DND-41 (cell line): ENCODE results near the gene GFOD1.

ENCODE experiments used
- ATAC-seq: fragments of 200-7000 bp; cut with Tn5 transposase; 3 replicates; pipeline ENCODE4 v1.9.1; 2021; ENCODE audit warnings: low read depth; ENCODE audit not compliant: insufficient read depth
- DNase-seq: peaks from one replicate; pipeline ENCODE4 v3.0.0-alpha.2; 2020
- H2AFZ ChIP-seq: 2 replicates; pipeline ENCODE4 v1.6.0; 2012; ENCODE audit warnings: low read depth, low read length
- H3K27ac ChIP-seq: 2 replicates; pipeline ENCODE4 v1.5.1; 2012; ENCODE audit warnings: low read length, inconsistent platforms
- H3K27me3 ChIP-seq: fragments of 200-600 bp; sonication (generic); 2 replicates; pipeline ENCODE4 v1.6.0; 2012; ENCODE audit warnings: low read length, mild to moderate bottlenecking, inconsistent platforms; ENCODE audit not compliant: insufficient read depth, poor library complexity
- H3K36me3 ChIP-seq: 2 replicates; pipeline ENCODE4 v1.5.1; 2012; ENCODE audit warnings: low read length, inconsistent platforms; ENCODE audit not compliant: insufficient read depth
- H3K4me1 ChIP-seq: 2 replicates; pipeline ENCODE4 v1.5.1; 2012; ENCODE audit warnings: mild to moderate bottlenecking, low read length; ENCODE audit not compliant: insufficient read depth
- H3K4me2 ChIP-seq: 2 replicates; pipeline ENCODE4 v1.6.0; 2012; ENCODE audit warnings: mild to moderate bottlenecking, moderate library complexity, low read length, inconsistent platforms; ENCODE audit not compliant: insufficient read depth
- H3K4me3 ChIP-seq, 2 experiments: fragments of 200-600 bp in 1 of 2; shearing (Covaris generic) in 1 of 2; 2 replicates each; pipeline ENCODE4 v1.5.1; 2012 to 2016; ENCODE audit warnings: inconsistent platforms in 2 of 2, low read length in 2 of 2, mild to moderate bottlenecking in 2 of 2, low read depth in 1 of 2, moderate library complexity in 1 of 2
- H3K79me2 ChIP-seq: 2 replicates; pipeline ENCODE4 v1.6.0; 2012; ENCODE audit warnings: low read length, inconsistent platforms; ENCODE audit not compliant: insufficient read depth
- H3K9ac ChIP-seq: 2 replicates; pipeline ENCODE4 v1.6.0; 2012; ENCODE audit warnings: low read depth, mild to moderate bottlenecking, inconsistent platforms, low read length, moderate library complexity
- H3K9me3 ChIP-seq: 2 replicates; pipeline ENCODE4 v1.5.1; 2012; ENCODE audit warnings: low read length, moderate library complexity, mild to moderate bottlenecking, inconsistent platforms; ENCODE audit not compliant: insufficient read depth, severe bottlenecking
- H4K20me1 ChIP-seq: 2 replicates; pipeline ENCODE4 v1.6.0; 2012; ENCODE audit warnings: low read length; ENCODE audit not compliant: insufficient read depth
- EZH2 ChIP-seq: IDR thresholded peaks from 3 replicates; pipeline ENCODE4 v1.6.1; 2012; ENCODE audit warnings: borderline replicate concordance, low read depth, mild to moderate bottlenecking, moderate library complexity, low read length, inconsistent platforms; ENCODE audit not compliant: severe bottlenecking
- TF ChIP-seq, protein P1 (sequence below): IDR thresholded peaks from 2 replicates; pipeline ENCODE4 v1.5.1; 2012; ENCODE audit warnings: borderline replicate concordance, low read length, moderate library complexity, mild to moderate bottlenecking; ENCODE audit not compliant: poor library complexity, severe bottlenecking; ENCODE audit errors: extremely low read depth

Gene GFOD1

DNA sequence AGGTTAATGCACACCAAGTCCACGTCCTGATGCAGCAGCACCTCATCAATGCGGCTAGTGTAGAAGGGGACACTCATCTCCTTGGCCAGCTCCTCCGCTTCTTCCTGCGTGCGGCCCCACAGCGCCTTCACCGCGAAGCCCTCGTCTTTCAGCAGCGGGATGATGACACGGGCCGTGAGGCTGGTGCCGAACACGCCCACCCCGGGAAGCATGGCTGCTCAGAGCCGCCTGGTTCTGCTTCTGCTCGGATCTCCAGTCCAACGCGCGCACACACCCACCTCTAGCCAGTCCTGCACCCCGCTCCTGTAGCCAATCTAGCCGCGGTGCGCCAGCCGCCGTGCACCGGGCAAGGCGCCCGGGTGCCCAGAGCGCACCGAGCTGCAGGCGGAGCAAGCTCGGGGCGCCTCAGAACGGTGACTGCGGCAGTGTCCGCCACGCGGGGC, 700 bp downstream of the GFOD1 start:
- no peak for TF ChIP-seq EZH2
- TF ChIP-seq, protein P1, sequence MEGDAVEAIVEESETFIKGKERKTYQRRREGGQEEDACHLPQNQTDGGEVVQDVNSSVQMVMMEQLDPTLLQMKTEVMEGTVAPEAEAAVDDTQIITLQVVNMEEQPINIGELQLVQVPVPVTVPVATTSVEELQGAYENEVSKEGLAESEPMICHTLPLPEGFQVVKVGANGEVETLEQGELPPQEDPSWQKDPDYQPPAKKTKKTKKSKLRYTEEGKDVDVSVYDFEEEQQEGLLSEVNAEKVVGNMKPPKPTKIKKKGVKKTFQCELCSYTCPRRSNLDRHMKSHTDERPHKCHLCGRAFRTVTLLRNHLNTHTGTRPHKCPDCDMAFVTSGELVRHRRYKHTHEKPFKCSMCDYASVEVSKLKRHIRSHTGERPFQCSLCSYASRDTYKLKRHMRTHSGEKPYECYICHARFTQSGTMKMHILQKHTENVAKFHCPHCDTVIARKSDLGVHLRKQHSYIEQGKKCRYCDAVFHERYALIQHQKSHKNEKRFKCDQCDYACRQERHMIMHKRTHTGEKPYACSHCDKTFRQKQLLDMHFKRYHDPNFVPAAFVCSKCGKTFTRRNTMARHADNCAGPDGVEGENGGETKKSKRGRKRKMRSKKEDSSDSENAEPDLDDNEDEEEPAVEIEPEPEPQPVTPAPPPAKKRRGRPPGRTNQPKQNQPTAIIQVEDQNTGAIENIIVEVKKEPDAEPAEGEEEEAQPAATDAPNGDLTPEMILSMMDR = no peak
- ATAC-seq (peak; percentile 52), DNase-seq (peak; percentile 67)
- H3K9ac ChIP-seq = peak overlapping the region; percentile 70
- H3K4me1 ChIP-seq = peaks cover 38% of the 10 kb centered on the region
- H3K27me3 ChIP-seq = peaks cover 8% of the 10 kb centered on the region
- H3K9me3 ChIP-seq = no peaks in the 10 kb centered on the region
- peaks cover 4% of the 10 kb centered on the region; the same call in 1 of the 2 replicates for H3K79me2 ChIP-seq
- H3K36me3 ChIP-seq = no peaks in the 10 kb centered on the region
- peaks cover 12% of the 10 kb centered on the region; the same call in 1 of the 2 replicates for H4K20me1 ChIP-seq
- peak overlapping the region; percentile 61 to 92; a peak in 3 of 4 replicates for H3K4me3 ChIP-seq
- no peak overlapping the region; the same call in 1 of the 2 replicates for H3K27ac ChIP-seq
- H3K4me2 ChIP-seq = peak overlapping the region; percentile 99
- H2AFZ ChIP-seq = peak overlapping the region; percentile 94

DNA sequence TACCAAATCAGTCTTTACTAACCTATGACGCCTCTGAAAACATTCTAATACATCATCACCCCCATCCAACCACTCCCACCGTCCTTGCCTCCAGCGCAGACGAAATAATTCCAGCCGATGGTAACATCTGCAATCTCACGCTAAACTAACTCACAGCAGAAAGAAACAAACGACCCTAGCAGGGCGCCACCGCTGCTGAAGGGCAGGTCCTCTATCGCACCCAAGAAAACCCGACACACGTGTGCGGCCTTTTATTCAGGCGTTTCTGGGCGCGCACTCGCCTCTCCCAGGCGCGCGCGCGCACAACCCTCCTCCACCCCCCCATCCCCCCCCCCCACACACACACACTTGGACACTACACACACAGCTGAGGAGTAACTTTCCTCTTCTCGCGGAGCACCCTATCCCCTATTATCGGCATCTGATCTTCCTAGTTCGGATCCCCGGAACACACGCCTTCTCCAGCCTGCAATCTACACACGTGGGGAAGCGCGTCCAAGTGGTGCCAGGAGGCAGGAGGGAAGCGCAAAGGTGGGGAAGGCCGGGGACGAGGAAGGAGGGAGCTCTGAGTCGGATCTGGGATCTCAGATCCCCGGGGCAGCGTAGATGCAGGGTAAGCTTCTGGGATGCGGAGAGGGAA, 1.4 kb downstream of the GFOD1 start:
- Histone ChIP-seq H3K4me2 (peak overlapping the region; percentile 99), H3K4me3 (peak overlapping the region; percentile 61 to 92; a peak in 3 of 4 replicates), H4K20me1 (peaks cover 12% of the 10 kb centered on the region; the same call in 1 of the 2 replicates), H3K36me3 (no peaks in the 10 kb centered on the region), H3K9me3 (no peaks in the 10 kb centered on the region), H2AFZ (peak overlapping the region; percentile 94), H3K79me2 (peaks cover 4% of the 10 kb centered on the region; the same call in 1 of the 2 replicates), H3K9ac (peak overlapping the region; percentile 70), H3K27me3 (peaks cover 8% of the 10 kb centered on the region), H3K27ac (peak overlapping the region; percentile 28; the same call in 1 of the 2 replicates), H3K4me1 (peaks cover 38% of the 10 kb centered on the region)
- TF ChIP-seq, protein P1 = peak; percentile 29
- no peak for TF ChIP-seq EZH2
- ATAC-seq (peak; percentile 16; the same call in 2 of the 3 replicates), DNase-seq (peak; percentile 55)

DNA sequence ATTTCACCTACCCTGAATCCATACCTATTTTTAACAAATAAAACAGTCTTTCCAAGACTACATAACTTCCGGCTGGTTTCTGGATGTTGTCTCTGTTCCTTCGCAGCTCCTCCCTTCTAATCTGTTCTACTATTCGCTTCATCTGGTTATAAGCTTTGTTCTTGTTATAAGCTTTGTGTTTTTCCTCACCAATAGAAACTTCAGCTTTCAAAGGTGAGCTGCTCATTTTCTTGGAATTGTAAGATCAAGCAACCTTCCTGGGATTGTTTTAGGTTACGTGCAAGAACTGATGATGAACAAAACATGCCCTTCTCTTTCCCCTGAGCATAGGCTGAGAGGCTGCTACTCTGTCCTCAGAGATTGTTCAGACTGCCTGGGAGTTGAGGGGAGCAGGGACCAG, 2.1 kb downstream of the GFOD1 start:
- ATAC-seq (no peak), DNase-seq (no peak)
- Histone ChIP-seq H3K4me1 (peaks cover 38% of the 10 kb centered on the region), H3K36me3 (no peaks in the 10 kb centered on the region), H3K9me3 (no peaks in the 10 kb centered on the region), H3K9ac (peak overlapping the region; percentile 70; the same call in 1 of the 2 replicates), H2AFZ (0 out of 2 replicates have a peak overlapping the region, but pooled peaks have one; percentile 11), H3K79me2 (peaks cover 4% of the 10 kb centered on the region; the same call in 1 of the 2 replicates), H3K27me3 (peaks cover 8% of the 10 kb centered on the region), H3K27ac (no peak overlapping the region), H4K20me1 (peaks cover 12% of the 10 kb centered on the region; the same call in 1 of the 2 replicates), H3K4me2 (peak overlapping the region; percentile 99), H3K4me3 (peak overlapping the region in 1 of 2 experiments; percentile 92; a peak in 2 of 4 replicates)
- peak; percentile 4 for TF ChIP-seq EZH2
- TF ChIP-seq, protein P1 = no peak
